Hepatocyte (in vitro differentiated cells): ENCODE results near the gene F8.

Source experiments
- EZH2 ChIP-seq: fragments of 200-600 bp; sonication (generic); IDR thresholded peaks from 2 replicates; pipeline ENCODE4 v1.6.1; 2016; ENCODE audit warnings: antibody characterized with exemption, mild to moderate bottlenecking, borderline replicate concordance
- EZH2phosphoT487 ChIP-seq: fragments of 200-600 bp; sonication (generic); IDR thresholded peaks from one replicate; pipeline ENCODE4 v1.6.1; 2018; ENCODE audit warnings: antibody characterized with exemption, mild to moderate bottlenecking, low read depth, moderate library complexity; ENCODE audit not compliant: unreplicated experiment, severe bottlenecking
- TF ChIP-seq, protein P1 (sequence below): fragments of 200-600 bp; sonication (generic); IDR thresholded peaks from 2 replicates; pipeline ENCODE4 v1.5.1; 2016; ENCODE audit warnings: antibody characterized with exemption, mild to moderate bottlenecking; ENCODE audit not compliant: poor library complexity

DNA sequence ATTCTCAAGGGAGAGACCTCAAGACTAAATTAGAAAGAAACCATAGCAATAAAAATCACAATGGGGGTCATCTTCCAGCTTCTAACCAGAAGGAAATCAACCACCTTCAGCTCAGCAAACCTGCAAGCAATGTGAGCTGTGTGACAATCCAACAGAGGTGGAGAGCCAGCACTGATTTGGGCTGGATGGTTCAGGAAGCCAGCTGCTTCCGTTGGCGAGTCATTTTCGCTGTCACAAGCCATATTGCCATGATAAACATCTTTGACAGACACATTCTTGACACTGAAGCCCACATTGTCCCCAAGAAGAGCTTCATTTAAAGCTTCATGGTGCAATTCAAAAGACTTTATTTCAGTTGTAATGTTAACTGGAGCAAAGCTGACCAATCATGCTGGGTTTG lies 113.7 kb downstream of the F8 start:
- TF ChIP-seq EZH2phosphoT487, result no peak
- TF ChIP-seq, protein P1, sequence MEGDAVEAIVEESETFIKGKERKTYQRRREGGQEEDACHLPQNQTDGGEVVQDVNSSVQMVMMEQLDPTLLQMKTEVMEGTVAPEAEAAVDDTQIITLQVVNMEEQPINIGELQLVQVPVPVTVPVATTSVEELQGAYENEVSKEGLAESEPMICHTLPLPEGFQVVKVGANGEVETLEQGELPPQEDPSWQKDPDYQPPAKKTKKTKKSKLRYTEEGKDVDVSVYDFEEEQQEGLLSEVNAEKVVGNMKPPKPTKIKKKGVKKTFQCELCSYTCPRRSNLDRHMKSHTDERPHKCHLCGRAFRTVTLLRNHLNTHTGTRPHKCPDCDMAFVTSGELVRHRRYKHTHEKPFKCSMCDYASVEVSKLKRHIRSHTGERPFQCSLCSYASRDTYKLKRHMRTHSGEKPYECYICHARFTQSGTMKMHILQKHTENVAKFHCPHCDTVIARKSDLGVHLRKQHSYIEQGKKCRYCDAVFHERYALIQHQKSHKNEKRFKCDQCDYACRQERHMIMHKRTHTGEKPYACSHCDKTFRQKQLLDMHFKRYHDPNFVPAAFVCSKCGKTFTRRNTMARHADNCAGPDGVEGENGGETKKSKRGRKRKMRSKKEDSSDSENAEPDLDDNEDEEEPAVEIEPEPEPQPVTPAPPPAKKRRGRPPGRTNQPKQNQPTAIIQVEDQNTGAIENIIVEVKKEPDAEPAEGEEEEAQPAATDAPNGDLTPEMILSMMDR, result no peak
- no peak for TF ChIP-seq EZH2
